SK-N-SH (cell line): ENCODE data around the gene ZCCHC3. TPM values are rescaled to one million over a fixed set of nuclear protein-coding genes. Genes with fewer than 3 reads are reported as not detected.

Experiments used
- CTCF ChIA-PET: fragments of 300-600, 350-600 bp; formaldehyde crosslinking; extraction: SDS; loops from one replicate; lab custom pipeline; 2021; lab: Yijun Ruan, JAX
- POLR2A ChIA-PET: fragments of 350-600 bp; sonication (Branson Sonifier 250); formaldehyde crosslinking; extraction: SDS; loops from one replicate; lab custom pipeline; 2020; ENCODE audit warnings: antibody characterized with exemption, inconsistent platforms; lab: Yijun Ruan, JAX
- DNase-seq: peaks from one replicate; pipeline ENCODE4 v3.0.0; 2012
- H2AFZ ChIP-seq: fragments of 200-600 bp; sonication (generic); 2 replicates; pipeline ENCODE4 v1.8.1; 2016; ENCODE audit warnings: antibody characterized with exemption, mild to moderate bottlenecking, low read depth
- H3F3A ChIP-seq: fragments of 200-600 bp; sonication (generic); replicated peaks from 2 replicates; pipeline ENCODE3; 2016; ENCODE audit warnings: antibody characterized with exemption, mild to moderate bottlenecking; ENCODE audit not compliant: insufficient read depth
- H3K27ac ChIP-seq, 2 experiments: fragments of 200-500 bp in 1 of 2; fragments of 200-600 bp in 1 of 2; sonication (Bioruptor generic) in 1 of 2; sonication (generic), shearing (Covaris generic) in 1 of 2; 2 replicates each; pipeline versions ENCODE4 v1.5.1 to v1.6.1; 2014 to 2016; ENCODE audit warnings: low read depth in 2 of 2, inconsistent platforms in 1 of 2, low read length in 1 of 2, mild to moderate bottlenecking in 1 of 2, mixed read lengths in 1 of 2
- H3K27me3 ChIP-seq: fragments of 200-600 bp; sonication (generic), shearing (Covaris generic); 2 replicates; pipeline ENCODE4 v1.6.1; 2016; ENCODE audit warnings: mixed run types; ENCODE audit not compliant: insufficient read depth
- H3K36me3 ChIP-seq, 2 experiments: fragments of 200-500 bp in 1 of 2; fragments of 200-600 bp in 1 of 2; sonication (Bioruptor generic) in 1 of 2; sonication (generic) in 1 of 2; replicated peaks in 1 of 2; 2 replicates each; pipeline versions ENCODE3 to v1.5.1; 2014 to 2016; ENCODE audit warnings: low read length in 1 of 2, mild to moderate bottlenecking in 1 of 2; ENCODE audit not compliant: insufficient read depth in 2 of 2, control insufficient read depth in 1 of 2
- H3K4me1 ChIP-seq, 2 experiments: fragments of 200-500 bp in 1 of 2; fragments of 200-600 bp in 1 of 2; sonication (Bioruptor generic) in 1 of 2; sonication (generic), shearing (Covaris generic) in 1 of 2; 2 replicates each; pipeline versions ENCODE4 v1.5.1 to v1.6.1; 2014 to 2016; ENCODE audit warnings: low read depth in 1 of 2, low read length in 1 of 2, mixed run types in 1 of 2; ENCODE audit not compliant: insufficient read depth in 2 of 2, control insufficient read depth in 1 of 2
- H3K4me2 ChIP-seq: fragments of 200-600 bp; sonication (generic), shearing (Covaris generic); 2 replicates; pipeline ENCODE4 v1.6.1; 2017; ENCODE audit warnings: mixed run types
- H3K4me3 ChIP-seq, 2 experiments: fragments of 200-500 bp in 1 of 2; fragments of 200-600 bp in 1 of 2; sonication (Bioruptor generic) in 1 of 2; sonication (generic), shearing (Covaris generic) in 1 of 2; 2 replicates each; pipeline versions ENCODE4 v1.5.1 to v1.8.1; 2014 to 2016; ENCODE audit warnings: low read depth in 2 of 2, inconsistent platforms in 1 of 2, low read length in 1 of 2, mild to moderate bottlenecking in 1 of 2, mixed read lengths in 1 of 2, moderate library complexity in 1 of 2
- H3K79me2 ChIP-seq: fragments of 200-600 bp; sonication (generic); 2 replicates; pipeline ENCODE4 v1.8.1; 2017; ENCODE audit warnings: mild to moderate bottlenecking; ENCODE audit not compliant: insufficient read depth
- H3K9ac ChIP-seq: fragments of 200-600 bp; sonication (generic); 2 replicates; pipeline ENCODE4 v1.6.1; 2017; ENCODE audit warnings: mixed run types
- H3K9me2 ChIP-seq: fragments of 200-600 bp; sonication (generic); 2 replicates; pipeline ENCODE4 v1.6.1; 2017; ENCODE audit warnings: mixed run types
- H3K9me3 ChIP-seq: fragments of 200-600 bp; sonication (generic); 2 replicates; pipeline ENCODE4 v1.6.1; 2017; ENCODE audit warnings: mixed run types, mild to moderate bottlenecking, moderate library complexity
- H4K20me1 ChIP-seq: fragments of 200-600 bp; sonication (generic); 2 replicates; pipeline ENCODE4 v1.6.1; 2017; ENCODE audit warnings: mild to moderate bottlenecking, mixed run types; ENCODE audit not compliant: insufficient read depth
- ELF1 ChIP-seq: IDR thresholded peaks from 2 replicates; pipeline ENCODE4 v1.4.0; 2012
- FOXM1 ChIP-seq: IDR thresholded peaks from 2 replicates; pipeline ENCODE4 v1.4.0; 2012; ENCODE audit warnings: low read depth, mild to moderate bottlenecking
- GABPA ChIP-seq: IDR thresholded peaks from 2 replicates; pipeline ENCODE4 v1.4.0; 2012; ENCODE audit warnings: low read depth, mild to moderate bottlenecking
- MEF2A ChIP-seq: IDR thresholded peaks from 2 replicates; pipeline ENCODE4 v1.4.0; 2012; ENCODE audit warnings: low read depth, borderline replicate concordance
- MXI1 ChIP-seq: IDR thresholded peaks from 2 replicates; pipeline ENCODE4 v1.6.1; 2012; ENCODE audit warnings: mild to moderate bottlenecking, low read depth, low read length, improper control_type of control experiment
- NRF1 ChIP-seq: IDR thresholded peaks from 2 replicates; pipeline ENCODE4 v1.6.1; 2012; ENCODE audit warnings: low read depth, mild to moderate bottlenecking, low read length
- RCOR1 ChIP-seq: fragments of 150-350 bp; IDR thresholded peaks from 2 replicates; pipeline ENCODE4 v1.6.1; 2017; ENCODE audit warnings: antibody characterized with exemption, low read length
- RXRA ChIP-seq: IDR thresholded peaks from 2 replicates; pipeline ENCODE4 v1.4.0; 2012; ENCODE audit warnings: low read depth, mild to moderate bottlenecking, borderline replicate concordance
- SIN3A ChIP-seq: IDR thresholded peaks from 2 replicates; pipeline ENCODE4 v1.6.1; 2012; ENCODE audit warnings: low read depth, mild to moderate bottlenecking, low read length, moderate library complexity, borderline replicate concordance
- TAF1 ChIP-seq: IDR thresholded peaks from 2 replicates; pipeline ENCODE4 v1.6.1; 2012; ENCODE audit warnings: low read depth, mild to moderate bottlenecking, low read length, moderate library complexity, borderline replicate concordance
- TCF12 ChIP-seq: IDR thresholded peaks from 2 replicates; pipeline ENCODE4 v1.4.0; 2012
- TEAD4 ChIP-seq: IDR thresholded peaks from 2 replicates; pipeline ENCODE4 v1.4.0; 2012; ENCODE audit warnings: mild to moderate bottlenecking, borderline replicate concordance; ENCODE audit not compliant: insufficient read depth
- WGBS: methylation state at CpG from one replicate; pipeline ENCODE4 v1.1.6; 2017; ENCODE audit warnings: low lambda C conversion rate; 5-methylcytosine and 5-hydroxymethylcytosine counted together
- polyA plus RNA-seq, 3 experiments: library from polyadenylated mRNA; depleted of rRNA; stranded (reverse); fragments of >200 nt; gene quantifications; 2 replicates each; pipeline ENCODE4 v1.2.3, GENCODE V29; 2012
- TF ChIP-seq, protein P1 (sequence below): IDR thresholded peaks from 2 replicates; pipeline ENCODE4; 2012
- TF ChIP-seq, protein P2 (sequence below): IDR thresholded peaks from 2 replicates; pipeline ENCODE4 v1.4.0; 2012; ENCODE audit warnings: low read depth
- TF ChIP-seq, protein P3 (sequence below): IDR thresholded peaks from 2 replicates; pipeline ENCODE4 v1.4.0; 2012; ENCODE audit warnings: low read depth, borderline replicate concordance
- TF ChIP-seq, protein P4 (sequence below): IDR thresholded peaks from 2 replicates; pipeline ENCODE4 v1.6.1; 2012; ENCODE audit warnings: mild to moderate bottlenecking, low read depth, low read length, moderate library complexity

Gene ZCCHC3
- polyA plus RNA-seq, 1 of the 3 experiments (the other 2 are of a cell fraction), result 9.5 TPM

DNA sequence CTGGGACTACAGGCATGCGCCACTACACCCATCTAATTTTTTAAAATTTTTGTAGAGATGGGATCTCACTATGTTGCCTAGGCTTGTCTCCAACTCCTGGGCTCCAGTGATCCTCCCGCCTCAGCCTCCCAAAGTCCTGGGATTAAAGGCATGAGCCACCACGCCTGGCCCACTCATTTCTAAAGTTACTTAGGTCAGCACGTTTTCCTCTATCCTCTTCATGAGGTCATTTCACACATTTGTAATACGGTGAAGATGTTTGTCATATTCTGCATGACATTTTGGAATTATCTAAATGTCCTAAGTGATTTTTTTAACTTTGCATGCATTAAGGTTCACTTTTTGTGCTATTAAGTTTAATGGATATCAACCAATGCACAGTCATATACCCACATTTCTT, 16.0 kb downstream of the ZCCHC3 start:
- no peaks in the 10 kb centered on the region for H3K36me3 ChIP-seq
- no peak overlapping the region for H3K4me3 ChIP-seq
- H3F3A ChIP-seq, result peaks cover 3% of the 10 kb centered on the region
- no peak for TF ChIP-seq SIN3A
- TF ChIP-seq, protein P1, sequence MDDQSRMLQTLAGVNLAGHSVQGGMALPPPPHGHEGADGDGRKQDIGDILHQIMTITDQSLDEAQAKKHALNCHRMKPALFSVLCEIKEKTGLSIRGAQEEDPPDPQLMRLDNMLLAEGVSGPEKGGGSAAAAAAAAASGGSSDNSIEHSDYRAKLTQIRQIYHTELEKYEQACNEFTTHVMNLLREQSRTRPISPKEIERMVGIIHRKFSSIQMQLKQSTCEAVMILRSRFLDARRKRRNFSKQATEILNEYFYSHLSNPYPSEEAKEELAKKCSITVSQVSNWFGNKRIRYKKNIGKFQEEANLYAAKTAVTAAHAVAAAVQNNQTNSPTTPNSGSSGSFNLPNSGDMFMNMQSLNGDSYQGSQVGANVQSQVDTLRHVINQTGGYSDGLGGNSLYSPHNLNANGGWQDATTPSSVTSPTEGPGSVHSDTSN, result no peak
- TF ChIP-seq ELF1, result no peak
- no peak for TF ChIP-seq TAF1
- TF ChIP-seq TCF12, result no peak
- TF ChIP-seq GABPA, result no peak
- TF ChIP-seq MXI1, result no peak
- TF ChIP-seq, protein P2, sequence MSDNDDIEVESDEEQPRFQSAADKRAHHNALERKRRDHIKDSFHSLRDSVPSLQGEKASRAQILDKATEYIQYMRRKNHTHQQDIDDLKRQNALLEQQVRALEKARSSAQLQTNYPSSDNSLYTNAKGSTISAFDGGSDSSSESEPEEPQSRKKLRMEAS, result no peak
- no peak for TF ChIP-seq MEF2A
- TF ChIP-seq RXRA, result no peak
- TF ChIP-seq FOXM1, result no peak
- no peak for TF ChIP-seq NRF1
- TF ChIP-seq, protein P3, sequence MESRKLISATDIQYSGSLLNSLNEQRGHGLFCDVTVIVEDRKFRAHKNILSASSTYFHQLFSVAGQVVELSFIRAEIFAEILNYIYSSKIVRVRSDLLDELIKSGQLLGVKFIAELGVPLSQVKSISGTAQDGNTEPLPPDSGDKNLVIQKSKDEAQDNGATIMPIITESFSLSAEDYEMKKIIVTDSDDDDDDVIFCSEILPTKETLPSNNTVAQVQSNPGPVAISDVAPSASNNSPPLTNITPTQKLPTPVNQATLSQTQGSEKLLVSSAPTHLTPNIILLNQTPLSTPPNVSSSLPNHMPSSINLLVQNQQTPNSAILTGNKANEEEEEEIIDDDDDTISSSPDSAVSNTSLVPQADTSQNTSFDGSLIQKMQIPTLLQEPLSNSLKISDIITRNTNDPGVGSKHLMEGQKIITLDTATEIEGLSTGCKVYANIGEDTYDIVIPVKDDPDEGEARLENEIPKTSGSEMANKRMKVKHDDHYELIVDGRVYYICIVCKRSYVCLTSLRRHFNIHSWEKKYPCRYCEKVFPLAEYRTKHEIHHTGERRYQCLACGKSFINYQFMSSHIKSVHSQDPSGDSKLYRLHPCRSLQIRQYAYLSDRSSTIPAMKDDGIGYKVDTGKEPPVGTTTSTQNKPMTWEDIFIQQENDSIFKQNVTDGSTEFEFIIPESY, result no peak
- no peak for TF ChIP-seq TEAD4
- TF ChIP-seq, protein P4, sequence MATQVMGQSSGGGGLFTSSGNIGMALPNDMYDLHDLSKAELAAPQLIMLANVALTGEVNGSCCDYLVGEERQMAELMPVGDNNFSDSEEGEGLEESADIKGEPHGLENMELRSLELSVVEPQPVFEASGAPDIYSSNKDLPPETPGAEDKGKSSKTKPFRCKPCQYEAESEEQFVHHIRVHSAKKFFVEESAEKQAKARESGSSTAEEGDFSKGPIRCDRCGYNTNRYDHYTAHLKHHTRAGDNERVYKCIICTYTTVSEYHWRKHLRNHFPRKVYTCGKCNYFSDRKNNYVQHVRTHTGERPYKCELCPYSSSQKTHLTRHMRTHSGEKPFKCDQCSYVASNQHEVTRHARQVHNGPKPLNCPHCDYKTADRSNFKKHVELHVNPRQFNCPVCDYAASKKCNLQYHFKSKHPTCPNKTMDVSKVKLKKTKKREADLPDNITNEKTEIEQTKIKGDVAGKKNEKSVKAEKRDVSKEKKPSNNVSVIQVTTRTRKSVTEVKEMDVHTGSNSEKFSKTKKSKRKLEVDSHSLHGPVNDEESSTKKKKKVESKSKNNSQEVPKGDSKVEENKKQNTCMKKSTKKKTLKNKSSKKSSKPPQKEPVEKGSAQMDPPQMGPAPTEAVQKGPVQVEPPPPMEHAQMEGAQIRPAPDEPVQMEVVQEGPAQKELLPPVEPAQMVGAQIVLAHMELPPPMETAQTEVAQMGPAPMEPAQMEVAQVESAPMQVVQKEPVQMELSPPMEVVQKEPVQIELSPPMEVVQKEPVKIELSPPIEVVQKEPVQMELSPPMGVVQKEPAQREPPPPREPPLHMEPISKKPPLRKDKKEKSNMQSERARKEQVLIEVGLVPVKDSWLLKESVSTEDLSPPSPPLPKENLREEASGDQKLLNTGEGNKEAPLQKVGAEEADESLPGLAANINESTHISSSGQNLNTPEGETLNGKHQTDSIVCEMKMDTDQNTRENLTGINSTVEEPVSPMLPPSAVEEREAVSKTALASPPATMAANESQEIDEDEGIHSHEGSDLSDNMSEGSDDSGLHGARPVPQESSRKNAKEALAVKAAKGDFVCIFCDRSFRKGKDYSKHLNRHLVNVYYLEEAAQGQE, result no peak
- no peak for TF ChIP-seq RCOR1
- no peaks in the 10 kb centered on the region for H4K20me1 ChIP-seq
- H2AFZ ChIP-seq, result no peak overlapping the region
- H3K9ac ChIP-seq, result no peak overlapping the region
- CTCF ChIA-PET, result interaction anchor here (1.7 to 4.0 kb wide), 2 partner anchors 12 to 17 kb away, joined by 5 to 21 read pairs; partner anchors contain the start of gene SOX12
- DNase-seq, result no peak
- H3K4me1 ChIP-seq, result peaks cover 11 to 21% of the 10 kb centered on the region in 2 experiments; a peak in 2 of 4 replicates
- H3K9me3 ChIP-seq, result no peaks in the 10 kb centered on the region
- no peaks in the 10 kb centered on the region for H3K79me2 ChIP-seq
- H3K27me3 ChIP-seq, result no peaks in the 10 kb centered on the region
- H3K27ac ChIP-seq, result no peak overlapping the region
- no peak overlapping the region for H3K4me2 ChIP-seq
- H3K9me2 ChIP-seq, result no peaks in the 10 kb centered on the region
- WGBS, result 80% methylated on average over 5 of the region's 5 CpGs
- POLR2A ChIA-PET, result interaction anchor here (2.1 kb wide), 1 partner anchor 11 kb away, joined by 12 read pairs; the partner anchor contains the start of gene SOX12
